Gastroesophageal sphincter (tissue), 4 donors: ENCODE measurements around the gene ANXA11. TPM values are rescaled to one million over a fixed set of nuclear protein-coding genes. Genes with fewer than 3 reads are reported as not detected.
"Not testable (repeated sequence)": the region's sequence is repeated elsewhere in the genome, so short reads cannot be mapped to it uniquely, and the experiment has no call there.

Source experiments
- ATAC-seq: fragments of 150-250 bp; one replicate; pipeline ENCODE4 v1.9.1; 2016; ENCODE audit warnings: mild to moderate bottlenecking, moderate library complexity
- H3K27ac ChIP-seq, 4 donors: fragments of 200-600 bp; sonication (generic) in 3 of 4; 1 replicate in 3 of 4; 2 replicates in 1 of 4; pipeline ENCODE4 v1.5.1; 2016 to 2019
- H3K27me3 ChIP-seq: fragments of 200-600 bp; sonication (generic); one replicate; pipeline ENCODE4 v1.5.1; 2019
- H3K36me3 ChIP-seq, 2 donors: fragments of 200-600 bp; sonication (generic); one replicate each; pipeline ENCODE4 v1.5.1; 2019; ENCODE audit warnings: control low read depth in 1 of 2
- H3K4me1 ChIP-seq, 3 donors: fragments of 200-600 bp; sonication (generic); 1 replicate in 2 of 3; 2 replicates in 1 of 3; pipeline ENCODE4 v1.5.1; 2016 to 2019; ENCODE audit warnings: control low read depth in 2 of 3
- H3K4me3 ChIP-seq, 2 donors: fragments of 200-600 bp; sonication (generic); one replicate each; pipeline ENCODE4 v1.5.1; 2019; ENCODE audit warnings: mild to moderate bottlenecking in 1 of 2, moderate library complexity in 1 of 2
- H3K9me3 ChIP-seq, 3 donors: fragments of 200-600 bp; sonication (generic); one replicate each; pipeline ENCODE4 v1.5.1; 2017 to 2019; ENCODE audit warnings: control low read depth in 2 of 3
- CTCF ChIP-seq, 4 experiments: fragments of 200-600 bp in 2 of 4; fragments of 450-650 bp in 2 of 4; sonication (generic) in 1 of 4; IDR thresholded peaks; one replicate each; pipeline ENCODE4 v1.5.1; 2017 to 2019; ENCODE audit warnings: antibody characterized with exemption in 4 of 4, mild to moderate bottlenecking in 2 of 4, moderate library complexity in 2 of 4
- EP300 ChIP-seq: sonication (generic); formaldehyde crosslinking; IDR thresholded peaks from one replicate; pipeline ENCODE4 v1.6.1; 2017; ENCODE audit warnings: antibody characterized with exemption, mild to moderate bottlenecking
- POLR2A ChIP-seq, 2 donors: fragments of 450-650 bp; IDR thresholded peaks; one replicate each; pipeline ENCODE4 v1.6.1; 2017; ENCODE audit warnings: antibody characterized with exemption in 2 of 2, mild to moderate bottlenecking in 2 of 2, moderate library complexity in 1 of 2
- POLR2AphosphoS5 ChIP-seq: sonication (generic); formaldehyde crosslinking; IDR thresholded peaks from one replicate; pipeline ENCODE4 v1.6.1; 2017; ENCODE audit warnings: antibody characterized with exemption
- WGBS, 2 donors: methylation state at CpG; one replicate each; pipeline ENCODE4 v1.1.5; 2018; ENCODE audit warnings: low coverage in 1 of 2; 5-methylcytosine and 5-hydroxymethylcytosine counted together
- total RNA-seq, 4 donors: library from RNA; depleted of rRNA; stranded (reverse); fragments of >200 nt; gene quantifications; one replicate each; pipeline ENCODE4 v1.1.0, GENCODE V29; 2016

The ANXA11 gene
- 100 to 1,000 TPM; 117 to 225 (median 162) TPM for total RNA-seq

- peak within 1 kb of the TSS; percentile 80 to 100 (median 96) for H3K27ac ChIP-seq
- WGBS, 2 donors: 10 to 18% methylated on average over 6 to 8 of the region's 45 CpGs
- H3K27me3 ChIP-seq: no peaks in the 10 kb centered on the region
- no peaks in the 10 kb centered on the region for H3K9me3 ChIP-seq
- H3K4me1 ChIP-seq: peaks cover 5 to 89% (median 48%) of the 10 kb centered on the region in 3 donors
- peak; percentile 80 for ATAC-seq
- H3K36me3 ChIP-seq: no peaks in the 10 kb centered on the region
- H3K4me3 ChIP-seq: peak within 1 kb of the TSS; percentile 50 to 99
- TF ChIP-seq POLR2A (IDR thresholded peaks at IDR 0.05) (peak; percentile 95 to 96), EP300 (no peak), POLR2AphosphoS5 (peak; percentile 75), CTCF (IDR thresholded peaks at IDR 0.05) (peak in 1 of 4 experiments; percentile 4)
Observed at GRCh38 chr10:80205477-80206276, at the start of gene ANXA11. Gene ANXA11, minus strand, starts transcription at chr10:80205537. Its CDS starts 32,676 bp downstream, at chr10:80172861.

GRCh38 chr10:80254726-80255125, 49.4 kb upstream of the ANXA11 start:
- WGBS, 2 donors: no CpG with 5 or more reads among the region's 2 CpGs
- H3K9me3 ChIP-seq, ATAC-seq, H3K36me3 ChIP-seq, H3K27ac ChIP-seq, H3K4me1 ChIP-seq, H3K4me3 ChIP-seq, H3K27me3 ChIP-seq: not testable (repeated sequence)

- not testable (repeated sequence) for H3K4me1 ChIP-seq, H3K4me3 ChIP-seq, ATAC-seq, H3K27ac ChIP-seq, H3K36me3 ChIP-seq, H3K27me3 ChIP-seq, H3K9me3 ChIP-seq
- no CpG with 5 or more reads among the region's 1 CpG for WGBS, 2 donors
Observed at GRCh38 chr10:80253963-80254271, 48.6 kb upstream of the ANXA11 start.

GRCh38 chr10:80253266-80253962, 48.1 kb upstream of the ANXA11 start:
- TF ChIP-seq EP300 (no peak), POLR2A (IDR thresholded peaks at IDR 0.05) (no peak), POLR2AphosphoS5 (no peak), CTCF (IDR thresholded peaks at IDR 0.05) (no peak)
- ATAC-seq: no peak
- 72 to 84% methylated on average over 3 to 5 of the region's 5 CpGs for WGBS, 2 donors
- no peak overlapping the region for H3K4me3 ChIP-seq
- H3K4me1 ChIP-seq: no peaks in the 10 kb centered on the region
- H3K27me3 ChIP-seq: no peaks in the 10 kb centered on the region
- H3K36me3 ChIP-seq: no peaks in the 10 kb centered on the region
- no peaks in the 10 kb centered on the region for H3K9me3 ChIP-seq
- no peak overlapping the region for H3K27ac ChIP-seq

GRCh38 chr10:80252296-80252887, 47.1 kb upstream of the ANXA11 start:
- H3K4me3 ChIP-seq: no peak overlapping the region
- H3K9me3 ChIP-seq: no peaks in the 10 kb centered on the region
- no peaks in the 10 kb centered on the region for H3K4me1 ChIP-seq
- H3K36me3 ChIP-seq: no peaks in the 10 kb centered on the region
- TF ChIP-seq CTCF (IDR thresholded peaks at IDR 0.05) (no peak), POLR2A (IDR thresholded peaks at IDR 0.05) (no peak), POLR2AphosphoS5 (no peak), EP300 (no peak)
- 81 to 89% methylated on average over 5 to 11 of the region's 12 CpGs for WGBS, 2 donors
- ATAC-seq: no peak
- no peaks in the 10 kb centered on the region for H3K27me3 ChIP-seq
- no peak overlapping the region for H3K27ac ChIP-seq

GRCh38 chr10:80251703-80252280, 46.5 kb upstream of the ANXA11 start:
- H3K27ac ChIP-seq, H3K27me3 ChIP-seq, H3K36me3 ChIP-seq, H3K4me3 ChIP-seq, H3K4me1 ChIP-seq, ATAC-seq, H3K9me3 ChIP-seq: not testable (repeated sequence)
- no CpG with 5 or more reads among the region's 4 CpGs for WGBS, 2 donors

- WGBS, 2 donors: no CpG with 5 or more reads among the region's 1 CpG
- not testable (repeated sequence) for H3K4me1 ChIP-seq, H3K27ac ChIP-seq, H3K36me3 ChIP-seq, H3K4me3 ChIP-seq, H3K9me3 ChIP-seq, H3K27me3 ChIP-seq
- ATAC-seq: peak; percentile 53
Observed at GRCh38 chr10:80250399-80250798, 45.1 kb upstream of the ANXA11 start.

GRCh38 chr10:80249906-80250305, 44.6 kb upstream of the ANXA11 start:
- ATAC-seq, H3K27ac ChIP-seq, H3K36me3 ChIP-seq, H3K4me3 ChIP-seq, H3K4me1 ChIP-seq, H3K9me3 ChIP-seq, H3K27me3 ChIP-seq: not testable (repeated sequence)
- no CpG with 5 or more reads among the region's 4 CpGs for WGBS, 2 donors

- H3K36me3 ChIP-seq, ATAC-seq: not testable (repeated sequence)
- WGBS, 2 donors: 60% methylated on average over 1 of the region's 20 CpGs; no CpG with 5 or more reads in 1 of the 2 donors
Observed at GRCh38 chr10:80247611-80248010, 42.3 kb upstream of the ANXA11 start.

More at GRCh38 chr10:80247611-80248010, 42.3 kb upstream of the ANXA11 start:
- H3K27ac ChIP-seq, H3K4me1 ChIP-seq, H3K9me3 ChIP-seq, H3K4me3 ChIP-seq, H3K27me3 ChIP-seq: not testable (repeated sequence)
